ELF-1 (cell line): ENCODE measurements around the gene HSD17B1.

Source experiments
- DNase-seq: peaks from one replicate; pipeline ENCODE4 v3.0.0-alpha.2; 2016; ENCODE audit warnings: low read depth, low spot score

HSD17B1 gene

DNA sequence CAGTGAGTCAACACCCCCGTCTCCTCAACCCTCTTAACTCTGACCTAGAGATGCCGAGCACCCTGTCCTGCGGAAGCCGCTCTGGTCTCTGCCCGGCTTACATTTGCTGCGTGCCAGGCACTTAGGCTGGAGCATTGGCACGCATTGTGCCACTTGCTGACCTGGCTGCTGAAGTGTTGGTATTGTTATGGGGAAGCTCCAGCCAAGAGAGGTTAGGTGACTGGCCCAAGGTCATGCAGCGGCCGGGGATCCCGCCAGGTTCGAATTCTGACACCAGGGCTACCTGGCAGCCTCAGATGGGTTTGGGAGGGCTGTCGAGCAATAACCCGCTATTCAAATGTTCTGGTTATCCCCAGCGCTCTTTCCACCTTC is 5.0 kb upstream of the HSD17B1 start:
- DNase-seq, result no peak

DNA sequence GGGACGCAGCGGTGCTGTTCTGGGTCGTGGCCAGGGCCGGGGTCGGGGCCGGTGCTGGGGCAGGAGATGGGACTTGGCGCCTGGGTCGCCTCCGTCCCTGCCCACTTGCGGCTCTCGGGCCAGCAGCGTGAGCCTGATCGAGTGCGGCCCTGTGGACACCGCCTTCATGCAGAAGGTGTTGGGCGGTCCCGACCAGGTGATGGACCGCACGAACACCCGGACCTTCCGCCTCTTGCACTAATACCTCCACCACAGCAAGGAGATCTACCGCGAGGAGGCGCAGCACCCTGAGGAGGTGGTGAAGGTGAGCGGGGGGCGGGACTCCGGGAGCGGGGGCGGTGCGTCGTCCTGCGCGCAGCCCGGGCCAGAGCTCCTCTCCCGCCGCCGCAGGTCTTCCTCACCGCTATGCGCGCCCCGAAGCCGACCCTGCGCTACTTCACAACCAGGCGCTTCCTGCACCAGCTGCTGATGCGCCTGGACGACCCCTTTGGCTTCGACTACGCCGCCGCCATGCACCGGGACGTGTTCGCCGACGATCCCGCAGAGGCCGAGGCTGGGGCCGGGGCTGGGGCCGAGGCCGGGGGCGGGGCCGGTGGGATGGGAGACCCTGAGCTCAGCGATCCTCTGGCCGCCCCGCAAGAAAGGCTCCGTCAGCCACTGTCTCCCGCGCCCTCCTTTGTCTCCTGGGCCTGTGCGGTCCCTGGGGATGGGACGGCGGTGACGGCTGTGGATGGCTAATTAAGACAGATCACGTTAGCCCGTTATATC is 4.5 kb upstream of the HSD17B1 start:
- DNase-seq, result peak; percentile 93

DNA sequence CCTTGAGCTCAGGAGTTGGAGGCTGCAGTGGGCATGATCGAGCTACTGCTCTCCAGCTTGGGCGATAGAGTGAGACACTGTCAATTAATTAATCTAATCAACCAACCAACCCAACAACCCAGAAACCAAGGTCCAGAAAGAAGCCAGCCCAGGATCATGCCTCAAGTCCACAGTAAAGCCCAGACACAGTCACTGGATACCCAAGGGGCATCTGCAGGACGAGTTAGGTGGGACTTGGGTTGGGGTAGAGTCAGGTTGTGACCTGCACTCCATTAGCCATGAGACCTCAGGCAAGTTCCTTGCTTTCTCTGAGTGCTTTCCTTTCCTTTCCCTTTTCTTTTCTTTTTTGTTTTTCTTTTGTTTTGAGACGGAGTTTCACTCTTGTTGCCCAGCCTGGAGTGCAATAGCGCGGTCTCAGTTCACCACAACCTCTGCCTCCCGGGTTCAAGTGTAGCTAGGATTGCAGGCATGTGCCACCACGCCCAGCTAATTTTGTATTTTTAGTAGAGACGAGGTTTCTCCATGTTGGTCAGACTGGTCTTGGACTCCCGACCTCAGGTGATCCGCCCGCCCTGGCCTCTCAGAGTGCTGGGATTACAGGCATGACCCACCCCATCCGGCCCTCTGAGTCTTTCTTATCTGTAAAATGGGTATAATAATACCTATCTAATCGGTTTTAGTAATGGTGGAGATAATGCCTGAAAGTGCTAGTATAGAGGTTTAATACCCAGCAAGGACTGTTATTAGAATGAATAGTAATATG is 3.5 kb upstream of the HSD17B1 start:
- no peak for DNase-seq

DNA sequence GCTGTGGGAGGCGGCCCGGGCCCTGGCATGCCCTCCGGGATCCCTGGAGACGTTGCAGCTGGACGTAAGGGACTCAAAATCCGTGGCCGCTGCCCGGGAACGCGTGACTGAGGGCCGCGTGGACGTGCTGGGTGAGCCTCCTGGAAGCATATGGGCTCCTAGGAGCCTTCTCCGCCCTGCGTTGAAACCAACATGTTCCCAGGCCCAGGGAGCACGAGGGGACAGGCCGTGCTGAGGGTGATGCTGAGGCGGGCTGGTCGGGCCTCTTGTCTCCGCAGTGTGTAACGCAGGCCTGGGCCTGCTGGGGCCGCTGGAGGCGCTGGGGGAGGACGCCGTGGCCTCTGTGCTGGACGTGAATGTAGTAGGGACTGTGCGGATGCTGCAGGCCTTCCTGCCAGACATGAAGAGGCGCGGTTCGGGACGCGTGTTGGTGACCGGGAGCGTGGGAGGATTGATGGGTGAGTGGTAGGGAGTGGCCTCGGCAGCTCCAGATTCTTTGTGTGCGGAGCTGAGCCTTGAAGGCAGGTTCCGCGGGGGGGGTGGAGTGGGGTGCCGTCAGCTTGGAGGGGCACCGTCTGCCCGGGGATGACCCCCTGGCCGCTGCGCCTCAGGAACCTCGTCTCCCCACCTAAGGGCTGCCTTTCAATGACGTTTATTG is 567 bp downstream of the HSD17B1 start:
- peak; percentile 75 for DNase-seq

DNA sequence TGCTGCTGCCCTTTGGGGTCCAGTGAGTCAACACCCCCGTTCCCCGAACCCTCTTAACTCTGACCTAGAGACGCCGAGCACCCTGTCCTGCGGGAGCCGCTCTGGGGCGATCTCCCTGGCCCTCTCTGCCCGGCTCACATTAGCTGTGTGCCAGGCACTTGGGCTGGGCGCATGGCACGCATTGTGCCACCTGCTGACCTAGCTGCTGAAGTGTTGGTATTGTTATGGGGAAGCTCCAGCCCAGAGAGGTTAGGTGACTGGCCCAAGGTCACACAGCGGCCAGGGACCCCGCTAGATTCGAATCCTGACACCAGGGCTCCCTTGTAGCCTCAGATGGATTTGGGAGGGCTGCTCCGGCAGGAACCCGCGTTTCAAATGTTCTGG is 1.1 kb downstream of the HSD17B1 start:
- no peak for DNase-seq

DNA sequence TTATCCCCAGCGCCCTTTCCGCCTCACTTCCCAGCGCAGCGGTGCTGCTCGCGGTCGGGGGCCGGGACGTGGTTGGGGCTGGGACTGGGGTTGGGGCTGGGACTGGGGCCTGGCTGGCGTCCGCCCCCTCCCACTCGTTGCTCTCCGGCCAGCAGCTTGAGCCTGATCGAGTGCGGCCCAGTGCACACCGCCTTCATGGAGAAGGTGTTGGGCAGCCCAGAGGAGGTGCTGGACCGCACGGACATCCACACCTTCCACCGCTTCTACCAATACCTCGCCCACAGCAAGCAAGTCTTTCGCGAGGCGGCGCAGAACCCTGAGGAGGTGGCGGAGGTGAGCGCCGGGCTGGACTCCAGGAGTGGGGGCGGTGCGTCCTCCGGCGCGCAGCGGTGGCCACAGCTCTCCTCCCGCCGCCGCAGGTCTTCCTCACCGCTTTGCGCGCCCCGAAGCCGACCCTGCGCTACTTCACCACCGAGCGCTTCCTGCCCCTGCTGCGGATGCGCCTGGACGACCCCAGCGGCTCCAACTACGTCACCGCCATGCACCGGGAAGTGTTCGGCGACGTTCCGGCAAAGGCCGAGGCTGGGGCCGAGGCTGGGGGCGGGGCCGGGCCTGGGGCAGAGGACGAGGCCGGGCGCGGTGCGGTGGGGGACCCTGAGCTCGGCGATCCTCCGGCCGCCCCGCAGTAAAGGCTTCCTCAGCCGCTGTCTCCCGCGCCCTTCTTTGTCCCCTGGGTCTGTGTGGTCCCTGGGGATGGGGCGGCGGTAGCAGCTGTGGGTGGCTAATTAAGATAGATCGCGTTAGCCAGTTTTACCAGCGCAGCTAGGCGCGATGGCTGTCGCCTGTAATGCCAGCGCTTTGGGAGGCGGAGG is 1.8 kb downstream of the HSD17B1 start:
- DNase-seq, result peak; percentile 87

DNA sequence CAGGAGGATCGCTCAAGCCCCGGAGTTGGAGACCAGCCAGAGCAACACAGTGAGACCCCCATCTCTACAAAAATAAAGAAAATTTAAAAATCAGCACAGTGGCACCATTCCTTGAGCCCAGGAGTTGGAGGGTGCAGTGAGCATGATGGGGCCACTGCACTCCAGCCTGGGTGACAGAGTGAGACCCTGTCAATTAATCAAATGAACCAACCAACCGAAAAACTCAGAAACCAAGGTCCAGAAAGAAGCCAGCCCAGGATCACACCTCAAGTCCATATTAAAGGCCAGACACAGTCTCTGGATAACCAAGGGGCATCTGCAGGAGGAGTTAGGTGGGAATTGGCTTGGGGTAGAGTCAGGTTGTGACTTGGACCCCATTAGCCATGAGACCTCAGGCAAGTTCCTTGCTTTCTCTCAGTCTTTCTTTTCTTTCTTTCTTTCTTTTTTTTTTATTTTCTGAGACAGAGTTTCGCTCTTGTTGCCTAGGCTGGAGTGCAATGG is 2.4 kb downstream of the HSD17B1 start:
- no peak for DNase-seq

DNA sequence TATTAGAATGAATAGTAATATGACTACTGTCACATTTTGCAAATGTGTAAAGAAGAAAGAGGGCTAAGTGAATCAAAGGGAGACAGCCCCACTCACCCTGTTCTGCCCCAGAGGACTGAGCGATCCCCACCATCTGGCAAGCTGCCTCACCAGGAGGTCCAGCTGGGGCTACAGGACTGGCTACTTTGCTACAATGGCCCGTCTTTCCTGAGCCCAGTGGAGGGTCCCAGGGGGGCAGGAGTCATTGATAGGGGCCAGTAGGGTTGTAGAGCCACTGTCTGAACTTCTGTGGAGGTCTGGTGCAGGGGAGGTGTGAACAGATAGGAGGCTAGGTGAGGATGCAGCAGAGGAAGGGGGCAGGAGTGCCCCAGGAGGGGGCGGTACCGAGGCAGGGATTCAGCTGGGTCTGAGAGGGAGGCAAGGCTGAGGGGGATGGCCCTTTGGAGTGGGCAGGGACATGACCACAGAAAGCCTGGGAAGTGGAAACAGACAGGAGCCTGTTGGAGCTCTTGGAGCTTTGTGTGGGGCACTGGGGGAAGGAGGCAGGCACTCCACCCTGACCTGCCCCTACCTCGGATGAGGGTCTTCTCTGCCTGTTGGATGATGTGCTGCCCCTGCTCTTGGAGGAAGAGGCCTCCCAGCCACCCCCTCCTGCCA is 3.4 kb downstream of the HSD17B1 start:
- DNase-seq, result peak; percentile 86

DNA sequence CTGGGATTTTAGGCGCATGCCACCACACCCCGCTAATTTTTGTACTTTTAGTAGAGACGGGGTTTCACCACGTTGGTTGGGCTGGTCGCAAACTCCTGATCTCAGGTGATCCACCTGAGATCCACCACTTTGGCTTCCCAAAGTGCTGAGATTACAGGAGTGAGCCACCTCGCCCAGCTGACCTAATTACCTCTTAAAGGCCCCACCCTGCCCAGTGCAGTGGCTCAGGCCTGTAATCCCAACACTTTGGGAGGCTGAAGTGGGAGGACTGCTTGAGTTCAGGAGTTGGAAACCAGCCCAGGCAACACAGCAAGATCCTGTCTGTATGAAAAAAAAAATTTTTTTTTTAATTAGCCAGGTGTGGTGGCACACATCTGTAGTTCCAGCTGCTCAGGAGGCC is 6.4 kb downstream of the HSD17B1 start:
- no peak for DNase-seq

DNA sequence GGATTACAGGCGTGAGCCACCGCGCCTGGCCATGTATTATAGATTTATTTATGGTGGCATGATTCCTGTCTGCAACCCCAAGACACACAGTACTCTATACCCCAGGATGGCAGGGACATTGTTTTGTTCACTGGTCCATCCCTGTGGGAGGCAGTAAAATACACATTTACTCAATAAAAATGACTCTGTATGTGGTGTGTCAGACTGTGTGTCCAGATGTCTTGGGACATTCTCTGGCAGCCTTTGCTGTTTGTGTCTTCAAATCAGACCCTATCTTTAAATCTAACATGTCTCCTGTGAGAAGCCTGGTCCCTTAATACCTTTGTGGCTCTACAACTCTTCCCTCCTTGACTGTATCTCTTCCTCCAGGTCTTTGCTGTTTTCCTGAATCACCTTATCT is 7.5 kb downstream of the HSD17B1 start:
- DNase-seq, result no peak

DNA sequence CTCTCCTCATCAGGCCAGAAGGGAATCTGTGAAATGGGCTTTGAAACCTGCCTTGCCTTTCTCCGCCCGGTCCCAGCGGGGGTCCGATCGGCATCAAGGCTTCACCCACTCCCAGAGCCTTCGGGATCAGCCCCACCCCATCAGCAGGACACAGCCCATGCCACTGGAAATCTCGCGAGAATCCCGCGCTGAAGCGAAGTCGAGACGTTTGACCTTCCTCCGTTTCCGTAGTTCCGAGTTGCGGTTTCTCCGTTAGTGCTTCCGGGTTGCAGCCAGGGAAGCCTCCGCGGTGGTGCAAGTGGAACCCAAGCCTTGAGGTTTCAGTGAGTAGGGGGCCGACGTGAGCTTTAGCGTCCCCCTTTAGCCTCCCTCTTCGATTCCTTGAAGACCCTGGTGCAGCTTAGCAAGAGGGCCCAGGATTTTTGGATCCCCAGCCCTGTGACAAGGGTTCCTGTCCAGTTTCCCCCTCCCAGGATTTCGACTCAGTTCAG is 9.2 kb downstream of the HSD17B1 start, which contains the start of gene COASY:
Gene COASY (plus strand): TSS at position 252 of the 491 bp plus-strand sequence. CDS start 475 bp downstream, outside the sequence.
- peak; percentile 96 for DNase-seq

DNA sequence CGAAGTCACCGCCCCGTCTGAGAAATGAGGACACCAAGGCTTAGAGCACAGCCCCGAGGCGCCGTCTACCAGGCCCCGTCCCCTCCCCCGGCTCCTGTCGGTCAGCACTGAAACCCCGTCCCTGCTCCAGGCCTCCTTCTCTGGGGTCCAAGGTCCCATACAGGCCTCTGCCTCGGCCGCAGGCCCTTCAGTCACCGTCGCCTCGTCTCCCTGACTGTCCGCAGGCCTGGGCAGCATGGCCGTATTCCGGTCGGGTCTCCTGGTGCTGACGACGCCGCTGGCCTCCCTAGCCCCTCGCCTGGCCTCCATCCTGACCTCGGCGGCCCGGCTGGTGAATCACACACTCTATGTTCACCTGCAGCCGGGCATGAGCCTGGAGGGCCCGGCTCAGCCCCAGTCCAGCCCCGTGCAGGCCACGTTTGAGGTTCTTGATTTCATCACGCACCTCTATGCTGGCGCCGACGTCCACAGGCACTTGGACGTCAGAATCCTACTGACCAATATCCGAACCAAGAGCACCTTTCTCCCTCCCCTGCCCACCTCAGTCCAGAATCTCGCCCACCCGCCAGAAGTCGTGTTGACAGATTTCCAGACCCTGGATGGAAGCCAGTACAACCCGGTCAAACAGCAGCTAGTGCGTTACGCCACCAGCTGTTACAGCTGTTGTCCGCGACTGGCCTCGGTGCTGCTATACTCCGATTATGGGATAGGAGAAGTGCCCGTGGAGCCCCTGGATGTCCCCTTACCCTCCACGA is 9.8 kb downstream of the HSD17B1 start:
- DNase-seq, result no peak

DNA sequence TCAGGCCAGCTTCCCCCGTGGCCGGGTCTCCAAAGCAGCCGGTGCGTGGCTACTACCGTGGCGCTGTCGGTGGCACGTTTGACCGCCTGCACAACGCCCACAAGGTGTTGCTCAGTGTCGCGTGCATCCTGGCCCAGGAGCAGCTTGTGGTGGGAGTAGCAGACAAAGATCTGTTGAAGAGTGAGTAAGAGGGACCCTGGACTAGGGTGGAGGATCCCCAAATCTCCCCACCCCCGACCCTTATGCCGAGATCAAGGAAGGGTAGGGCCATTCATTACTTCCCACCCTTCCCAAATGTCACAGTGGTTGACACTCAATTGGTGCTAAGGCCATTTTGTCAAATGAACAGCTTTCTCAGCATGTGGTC is 10.4 kb downstream of the HSD17B1 start:
- no peak for DNase-seq

DNA sequence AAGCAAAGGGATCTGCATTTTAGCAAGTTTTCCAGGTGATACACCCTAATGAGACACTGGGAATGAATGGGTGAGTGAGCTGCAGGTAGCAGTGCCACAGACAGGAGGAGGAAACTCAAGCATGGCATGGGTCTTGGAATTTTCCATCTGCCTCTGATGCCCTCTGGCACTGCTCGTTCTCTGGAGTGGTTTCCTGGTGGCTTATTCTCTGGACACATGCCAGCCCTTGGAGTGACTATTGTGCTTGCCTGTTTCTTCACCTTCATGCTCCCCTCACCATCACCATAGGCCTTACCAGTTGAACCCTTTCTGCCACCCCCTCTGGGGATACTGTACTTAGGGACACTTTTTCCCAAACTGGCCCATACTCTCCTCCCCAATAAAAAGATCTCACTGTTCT is 10.8 kb downstream of the HSD17B1 start:
- DNase-seq, result no peak

DNA sequence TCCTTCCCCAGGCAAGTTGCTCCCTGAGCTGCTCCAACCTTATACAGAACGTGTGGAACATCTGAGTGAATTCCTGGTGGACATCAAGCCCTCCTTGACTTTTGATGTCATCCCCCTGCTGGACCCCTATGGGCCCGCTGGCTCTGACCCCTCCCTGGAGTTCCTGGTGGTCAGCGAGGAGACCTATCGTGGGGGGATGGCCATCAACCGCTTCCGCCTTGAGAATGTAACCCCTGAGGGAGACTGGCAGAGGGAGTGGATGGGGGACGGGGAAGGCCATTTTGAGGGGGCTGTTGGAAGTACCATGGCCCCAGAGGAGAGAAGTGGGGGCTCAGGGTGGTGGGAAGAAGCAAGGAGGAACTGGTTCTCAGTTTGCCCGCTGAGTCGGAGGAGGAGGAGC is 11.2 kb downstream of the HSD17B1 start:
- no peak for DNase-seq

DNA sequence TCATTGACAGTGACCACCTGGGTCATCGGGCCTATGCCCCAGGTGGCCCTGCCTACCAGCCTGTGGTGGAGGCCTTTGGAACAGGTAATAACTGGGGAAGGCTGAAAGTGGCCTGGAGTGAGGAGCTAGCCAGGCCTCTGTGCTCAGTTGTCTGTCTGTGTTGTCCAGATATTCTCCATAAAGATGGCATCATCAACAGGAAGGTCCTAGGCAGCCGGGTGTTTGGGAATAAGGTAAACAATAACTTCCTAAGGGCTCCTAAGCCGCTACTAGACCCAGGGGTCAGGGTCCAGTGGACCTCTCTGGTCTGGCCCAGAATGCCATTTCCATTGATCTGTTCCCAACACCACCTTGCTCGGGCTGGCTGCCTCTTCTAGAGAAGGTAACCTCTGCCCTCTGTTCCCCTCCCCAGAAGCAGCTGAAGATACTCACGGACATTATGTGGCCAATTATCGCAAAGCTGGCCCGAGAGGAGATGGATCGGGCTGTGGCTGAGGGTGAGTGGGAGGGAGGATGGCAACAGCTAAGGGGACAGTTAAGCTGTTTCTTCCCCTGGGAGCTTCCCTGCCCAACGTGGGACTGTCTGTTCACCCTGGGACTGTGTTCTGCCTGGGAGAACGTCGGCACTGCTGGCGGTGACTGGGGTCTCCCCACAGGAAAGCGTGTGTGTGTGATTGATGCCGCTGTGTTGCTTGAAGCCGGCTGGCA is 12.2 kb downstream of the HSD17B1 start:
- DNase-seq, result no peak

DNA sequence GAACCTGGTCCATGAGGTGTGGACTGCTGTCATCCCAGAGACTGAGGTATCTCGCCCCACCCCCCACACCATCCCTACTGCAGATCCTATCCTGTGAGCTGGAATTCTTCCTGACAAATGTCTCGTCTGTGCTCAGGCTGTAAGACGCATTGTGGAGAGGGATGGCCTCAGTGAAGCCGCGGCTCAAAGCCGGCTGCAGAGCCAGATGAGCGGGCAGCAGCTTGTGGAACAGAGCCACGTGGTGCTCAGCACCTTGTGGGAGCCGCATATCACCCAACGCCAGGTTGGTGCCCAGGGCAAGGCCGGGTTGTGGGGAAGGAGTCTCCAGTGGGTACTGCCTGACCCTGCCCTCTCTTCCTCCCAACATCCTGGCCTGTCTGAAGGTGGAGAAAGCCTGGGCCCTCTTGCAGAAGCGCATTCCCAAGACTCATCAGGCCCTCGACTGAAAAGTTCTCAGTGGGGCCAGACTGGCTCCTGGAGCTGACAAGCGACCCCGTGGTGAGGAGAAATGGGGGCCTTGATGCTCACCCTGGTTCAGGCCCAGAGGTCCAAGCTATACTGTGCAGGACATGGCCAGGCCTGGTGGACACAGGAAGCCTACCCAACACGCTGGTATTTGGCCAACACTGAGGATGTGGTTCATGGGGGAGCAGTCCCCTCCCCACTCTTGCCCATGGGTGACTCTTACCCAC is 12.9 kb downstream of the HSD17B1 start:
- DNase-seq, result no peak

DNA sequence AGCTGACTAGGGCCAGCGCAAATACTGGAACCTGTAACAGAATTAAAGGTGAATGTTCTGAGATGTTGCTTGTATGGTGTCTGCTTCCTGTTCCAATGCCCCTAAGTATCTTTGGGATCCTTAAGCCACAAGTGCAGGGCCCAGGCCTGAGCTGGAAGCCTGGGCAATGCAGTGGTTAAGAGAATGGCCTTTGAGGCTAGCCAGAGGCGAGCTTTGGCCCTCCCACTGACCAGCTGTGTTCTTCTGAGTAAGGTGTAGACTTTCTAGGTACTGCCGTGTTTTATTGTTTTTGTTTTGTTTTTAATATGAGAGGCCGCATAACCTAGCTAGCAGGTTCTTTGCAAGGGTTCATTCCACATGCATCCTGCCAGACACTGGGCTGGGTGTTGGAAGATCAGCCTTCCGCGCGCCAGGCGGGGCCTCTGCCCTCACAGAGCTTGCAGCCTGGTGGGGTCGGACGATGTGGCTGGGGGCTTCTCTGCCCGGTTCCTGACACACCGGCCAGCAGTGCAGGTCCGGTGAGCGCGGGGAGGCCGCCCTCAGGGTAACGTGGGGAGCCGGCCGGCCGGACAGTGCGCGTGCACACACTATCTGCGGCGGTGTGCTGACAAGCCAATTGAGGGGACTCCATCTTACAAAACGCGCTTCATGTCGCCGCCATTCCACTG is 13.6 kb downstream of the HSD17B1 start:
- DNase-seq, result no peak
